Measurements from ENCODE around the gene PLA2G12A.

The PLA2G12A gene
- total RNA-seq = 7.8 to 14.5 (median 10.3) reads per million in 3 donors

DNA sequence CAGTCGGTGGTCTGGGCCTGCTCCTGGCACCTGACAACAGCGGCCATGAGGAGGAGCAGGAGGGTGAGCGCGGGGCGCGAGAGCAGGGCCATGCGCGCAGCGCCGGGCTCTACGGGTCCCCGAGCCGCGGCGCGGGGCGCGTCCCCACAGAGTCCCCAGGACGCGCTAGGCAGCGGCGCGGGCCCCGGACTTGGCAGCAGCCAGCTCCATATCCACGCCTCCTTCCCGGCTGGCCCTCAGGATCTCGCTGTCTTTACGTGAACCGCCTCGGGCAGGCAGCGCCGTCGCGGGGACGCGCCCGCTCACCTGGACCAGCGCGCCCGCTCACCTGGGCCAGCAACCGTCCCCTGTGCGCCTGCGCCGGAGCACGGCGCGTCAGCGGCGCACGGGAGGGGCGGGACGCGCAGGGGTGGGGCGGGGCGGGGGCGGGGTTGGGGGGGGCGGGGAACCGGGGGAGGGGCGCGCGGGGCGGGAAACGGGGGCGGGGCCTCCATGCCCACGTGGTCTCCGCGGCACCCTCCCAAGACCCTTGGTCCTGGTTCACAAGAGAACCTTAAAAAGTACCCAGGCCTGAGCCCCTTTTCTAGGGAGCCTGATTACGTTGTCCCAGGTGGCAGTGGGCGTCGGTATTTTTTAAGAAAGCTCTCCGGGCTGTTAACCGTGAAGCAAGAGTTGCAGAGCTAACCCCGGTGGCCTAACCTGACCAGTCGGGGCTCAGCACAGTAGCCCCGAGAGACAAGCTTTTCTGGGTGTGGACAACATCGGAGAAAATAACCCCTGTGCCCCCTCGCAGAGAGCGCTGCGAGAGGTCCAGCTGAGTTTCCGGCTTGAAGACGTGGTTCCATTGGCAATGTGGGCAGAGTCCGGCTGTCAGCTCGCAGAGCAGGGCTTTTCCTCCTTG lies at the start of gene PLA2G12A:
PLA2G12A (minus strand) TSS at position 353 of the 901 bp plus-strand sequence; CDS start at position 92, 261 bp downstream.
- peak within 1 kb of the TSS; percentile 63 for H3K27ac ChIP-seq (ENCODE audit: insufficient read depth, low read length, poor library complexity, severe bottlenecking)
- no peaks in the 10 kb centered on the region for H3K9me3 ChIP-seq (ENCODE audit: control insufficient read depth, low read length)

DNA sequence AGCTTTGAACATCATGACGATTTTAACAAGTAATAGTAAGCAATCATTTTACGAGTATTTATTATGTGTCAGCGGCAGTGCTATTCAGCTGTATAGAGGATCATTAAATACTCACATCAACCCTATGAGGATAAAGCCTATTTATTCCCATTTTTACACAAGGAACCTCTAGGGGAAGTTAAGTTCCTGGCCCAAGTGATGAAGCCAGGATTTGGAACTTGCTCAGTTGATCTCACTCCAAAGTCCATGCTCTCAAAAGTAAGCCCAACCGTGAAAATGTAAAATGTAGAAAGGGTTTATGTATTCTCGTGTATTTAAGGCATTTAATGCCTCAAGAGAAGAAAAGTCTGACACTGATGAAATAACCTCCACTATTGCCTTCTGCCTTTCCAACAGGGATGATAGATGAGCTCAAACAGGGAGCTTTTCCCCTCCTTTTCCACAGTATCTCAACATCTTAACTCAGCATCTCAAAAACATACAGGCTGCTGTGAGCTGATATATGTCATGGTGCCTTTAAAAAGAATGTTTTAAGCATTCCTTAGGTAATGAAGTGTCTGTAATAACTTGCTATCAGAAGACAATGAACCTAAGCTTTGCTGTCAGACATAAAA lies 35.0 kb upstream of the PLA2G12A start:
- Histone ChIP-seq H3K27me3 (replicated peaks; ENCODE audit: control insufficient read depth, insufficient read depth, low read length, poor library complexity, severe bottlenecking) (no peaks in the 10 kb centered on the region), H3K4me1 (ENCODE audit: control insufficient read depth, insufficient read depth, low read length, poor library complexity, severe bottlenecking) (no peaks in the 10 kb centered on the region), H3K27ac (ENCODE audit: insufficient read depth, low read length, poor library complexity, severe bottlenecking) (no peak overlapping the region), H3K9me3 (ENCODE audit: control insufficient read depth, low read length) (no peaks in the 10 kb centered on the region), H3K4me3 (ENCODE audit: insufficient read depth, low read depth, low read length, poor library complexity, severe bottlenecking) (no peak overlapping the region), H3K36me3 (ENCODE audit: control insufficient read depth, insufficient read depth, low read length) (no peaks in the 10 kb centered on the region)
- no peak for DNase-seq

More for the DNA sequence above, at the start of gene PLA2G12A:
- Histone ChIP-seq H3K36me3 (ENCODE audit: control insufficient read depth, insufficient read depth, low read length) (no peaks in the 10 kb centered on the region), H3K27me3 (replicated peaks; ENCODE audit: control insufficient read depth, insufficient read depth, low read length, poor library complexity, severe bottlenecking) (no peaks in the 10 kb centered on the region), H3K4me3 (ENCODE audit: insufficient read depth, low read depth, low read length, poor library complexity, severe bottlenecking) (peak within 1 kb of the TSS; percentile 84), H3K4me1 (ENCODE audit: control insufficient read depth, insufficient read depth, low read length, poor library complexity, severe bottlenecking) (peaks cover 9% of the 10 kb centered on the region)
- DNase-seq = peak; percentile 71 to 78 (median 76)

DNA sequence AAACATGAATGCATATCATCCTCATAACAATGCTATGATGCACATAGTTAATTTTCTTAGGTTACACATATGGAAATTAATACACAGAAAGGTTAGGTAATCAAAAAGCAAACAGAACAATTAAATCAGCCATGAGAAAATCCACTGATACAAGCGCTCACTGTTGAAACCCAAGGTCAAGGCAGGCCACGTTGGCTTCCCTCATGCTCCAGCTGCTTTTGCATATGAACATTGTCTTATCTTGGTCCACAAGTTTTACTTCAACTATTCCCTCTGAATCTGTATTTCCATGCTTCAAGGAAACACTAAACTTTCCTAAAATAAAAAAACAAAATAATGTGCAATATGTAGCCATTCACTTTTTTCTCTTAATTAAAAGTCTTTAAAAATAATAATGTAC lies 34.5 kb upstream of the PLA2G12A start:
- Histone ChIP-seq H3K4me3 (ENCODE audit: insufficient read depth, low read depth, low read length, poor library complexity, severe bottlenecking) (no peak overlapping the region), H3K36me3 (ENCODE audit: control insufficient read depth, insufficient read depth, low read length) (no peaks in the 10 kb centered on the region), H3K27me3 (replicated peaks; ENCODE audit: control insufficient read depth, insufficient read depth, low read length, poor library complexity, severe bottlenecking) (no peaks in the 10 kb centered on the region), H3K27ac (ENCODE audit: insufficient read depth, low read length, poor library complexity, severe bottlenecking) (no peak overlapping the region), H3K9me3 (ENCODE audit: control insufficient read depth, low read length) (no peaks in the 10 kb centered on the region), H3K4me1 (ENCODE audit: control insufficient read depth, insufficient read depth, low read length, poor library complexity, severe bottlenecking) (no peaks in the 10 kb centered on the region)
- DNase-seq = no peak

DNA sequence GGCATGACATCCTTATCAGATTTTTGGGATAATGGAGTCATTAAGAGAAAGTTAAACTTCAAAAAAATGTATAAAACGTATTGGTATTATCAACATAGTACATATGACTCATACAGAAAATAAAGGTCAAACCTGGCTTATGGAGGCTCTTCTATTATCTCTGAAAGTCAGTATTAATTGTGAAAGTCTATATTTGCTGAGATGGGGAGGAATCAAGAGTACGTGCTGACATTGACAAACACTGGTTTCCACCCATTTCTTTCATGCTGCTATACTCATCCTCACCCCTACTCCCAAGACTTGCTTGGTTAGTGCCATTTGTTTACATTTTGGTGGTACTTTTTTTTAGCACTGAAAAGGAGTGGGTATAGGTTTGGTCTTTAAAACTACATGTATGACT lies 30.8 kb upstream of the PLA2G12A start:
- DNase-seq = no peak
- H3K27me3 ChIP-seq (replicated peaks; ENCODE audit: control insufficient read depth, insufficient read depth, low read length, poor library complexity, severe bottlenecking) = no peaks in the 10 kb centered on the region
- no peaks in the 10 kb centered on the region for H3K4me1 ChIP-seq (ENCODE audit: control insufficient read depth, insufficient read depth, low read length, poor library complexity, severe bottlenecking)
- no peaks in the 10 kb centered on the region for H3K9me3 ChIP-seq (ENCODE audit: control insufficient read depth, low read length)
- H3K36me3 ChIP-seq (ENCODE audit: control insufficient read depth, insufficient read depth, low read length) = no peaks in the 10 kb centered on the region
- H3K27ac ChIP-seq (ENCODE audit: insufficient read depth, low read length, poor library complexity, severe bottlenecking) = no peak overlapping the region
- no peak overlapping the region for H3K4me3 ChIP-seq (ENCODE audit: insufficient read depth, low read depth, low read length, poor library complexity, severe bottlenecking)

DNA sequence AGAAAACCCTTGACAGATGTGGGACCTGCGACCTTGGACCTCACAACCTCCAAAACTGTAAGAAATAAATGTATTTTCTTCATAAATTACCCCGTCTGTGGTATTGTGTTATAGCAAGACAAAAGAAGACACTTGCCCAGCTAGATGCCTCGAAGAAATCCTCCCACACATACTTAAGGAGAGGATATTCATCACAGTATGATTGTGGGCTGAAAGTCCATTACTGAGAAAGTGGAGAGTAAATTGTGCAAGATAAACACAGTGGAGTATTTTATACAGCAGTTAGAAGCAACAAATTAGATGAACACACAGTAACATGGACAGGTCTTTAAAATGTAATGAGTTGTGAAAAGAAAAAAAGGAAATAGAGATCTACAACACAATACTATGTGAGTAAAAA lies 25.8 kb upstream of the PLA2G12A start:
- no peaks in the 10 kb centered on the region for H3K27me3 ChIP-seq (replicated peaks; ENCODE audit: control insufficient read depth, insufficient read depth, low read length, poor library complexity, severe bottlenecking)
- H3K4me3 ChIP-seq (ENCODE audit: insufficient read depth, low read depth, low read length, poor library complexity, severe bottlenecking) = no peak overlapping the region
- H3K4me1 ChIP-seq (ENCODE audit: control insufficient read depth, insufficient read depth, low read length, poor library complexity, severe bottlenecking) = no peaks in the 10 kb centered on the region
- no peak for DNase-seq
- H3K36me3 ChIP-seq (ENCODE audit: control insufficient read depth, insufficient read depth, low read length) = no peaks in the 10 kb centered on the region
- no peaks in the 10 kb centered on the region for H3K9me3 ChIP-seq (ENCODE audit: control insufficient read depth, low read length)
- no peak overlapping the region for H3K27ac ChIP-seq (ENCODE audit: insufficient read depth, low read length, poor library complexity, severe bottlenecking)

DNA sequence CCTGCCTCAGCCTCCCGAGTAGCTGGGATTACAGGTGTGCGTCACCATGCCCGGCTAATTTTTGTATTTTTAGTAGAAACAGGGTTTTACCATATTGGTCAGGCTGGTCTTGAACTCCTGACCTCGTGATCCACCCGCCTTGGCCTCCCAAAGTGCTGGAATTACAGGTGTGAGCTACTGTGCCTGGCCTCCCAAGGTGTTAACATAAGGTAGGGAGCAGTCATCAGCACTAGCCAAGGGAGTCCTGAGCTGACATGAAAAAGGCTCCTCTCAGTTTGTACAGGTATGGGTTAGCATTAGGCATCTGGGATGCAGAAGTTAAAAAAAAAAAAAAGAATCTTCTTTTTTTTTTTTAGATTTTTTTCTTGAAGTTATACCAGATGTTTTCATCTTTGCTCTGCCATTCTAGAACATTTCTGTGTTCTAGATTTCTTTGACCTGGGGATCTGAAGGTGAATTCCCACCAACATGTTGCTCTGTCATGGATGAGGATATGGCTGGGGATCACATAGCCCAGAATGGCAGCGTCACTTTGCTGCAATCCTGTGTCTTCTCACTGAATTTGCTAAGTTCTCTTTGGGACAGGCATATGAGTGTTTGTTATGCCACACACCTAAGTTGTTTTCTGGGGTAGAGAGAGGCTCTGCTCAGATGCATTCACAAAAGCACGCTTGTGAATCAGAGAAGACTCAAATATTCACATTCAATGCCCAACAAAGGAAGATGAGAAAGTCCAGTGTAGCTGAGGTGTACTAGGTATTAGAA lies 24.4 kb upstream of the PLA2G12A start:
- H3K9me3 ChIP-seq (ENCODE audit: control insufficient read depth, low read length) = no peaks in the 10 kb centered on the region
- H3K27me3 ChIP-seq (replicated peaks; ENCODE audit: control insufficient read depth, insufficient read depth, low read length, poor library complexity, severe bottlenecking) = no peaks in the 10 kb centered on the region
- H3K4me3 ChIP-seq (ENCODE audit: insufficient read depth, low read depth, low read length, poor library complexity, severe bottlenecking) = no peak overlapping the region
- no peaks in the 10 kb centered on the region for H3K4me1 ChIP-seq (ENCODE audit: control insufficient read depth, insufficient read depth, low read length, poor library complexity, severe bottlenecking)
- no peak for DNase-seq
- H3K27ac ChIP-seq (ENCODE audit: insufficient read depth, low read length, poor library complexity, severe bottlenecking) = no peak overlapping the region
- H3K36me3 ChIP-seq (ENCODE audit: control insufficient read depth, insufficient read depth, low read length) = no peaks in the 10 kb centered on the region

DNA sequence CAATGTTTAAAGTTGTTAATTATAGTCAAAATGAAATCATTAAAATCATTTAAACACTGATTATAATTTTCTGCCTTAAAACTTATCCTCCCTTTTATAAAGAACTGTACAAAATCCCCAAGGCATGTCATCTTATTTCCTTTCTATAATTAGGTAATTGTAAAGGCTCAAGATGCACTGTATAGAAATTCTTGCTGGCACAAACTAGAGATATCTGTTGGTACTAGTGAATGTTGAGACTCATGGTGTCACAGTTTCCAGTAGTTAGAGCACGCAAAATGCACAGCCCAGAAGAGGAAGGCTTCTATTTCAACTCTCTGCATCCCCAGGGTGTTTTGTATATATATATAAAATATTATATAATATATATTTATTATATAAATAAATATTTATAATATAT lies 22.7 kb upstream of the PLA2G12A start:
- no peaks in the 10 kb centered on the region for H3K9me3 ChIP-seq (ENCODE audit: control insufficient read depth, low read length)
- no peaks in the 10 kb centered on the region for H3K4me1 ChIP-seq (ENCODE audit: control insufficient read depth, insufficient read depth, low read length, poor library complexity, severe bottlenecking)
- no peaks in the 10 kb centered on the region for H3K27me3 ChIP-seq (replicated peaks; ENCODE audit: control insufficient read depth, insufficient read depth, low read length, poor library complexity, severe bottlenecking)
- H3K4me3 ChIP-seq (ENCODE audit: insufficient read depth, low read depth, low read length, poor library complexity, severe bottlenecking) = no peak overlapping the region
- DNase-seq = no peak
- H3K27ac ChIP-seq (ENCODE audit: insufficient read depth, low read length, poor library complexity, severe bottlenecking) = no peak overlapping the region
- H3K36me3 ChIP-seq (ENCODE audit: control insufficient read depth, insufficient read depth, low read length) = no peaks in the 10 kb centered on the region

DNA sequence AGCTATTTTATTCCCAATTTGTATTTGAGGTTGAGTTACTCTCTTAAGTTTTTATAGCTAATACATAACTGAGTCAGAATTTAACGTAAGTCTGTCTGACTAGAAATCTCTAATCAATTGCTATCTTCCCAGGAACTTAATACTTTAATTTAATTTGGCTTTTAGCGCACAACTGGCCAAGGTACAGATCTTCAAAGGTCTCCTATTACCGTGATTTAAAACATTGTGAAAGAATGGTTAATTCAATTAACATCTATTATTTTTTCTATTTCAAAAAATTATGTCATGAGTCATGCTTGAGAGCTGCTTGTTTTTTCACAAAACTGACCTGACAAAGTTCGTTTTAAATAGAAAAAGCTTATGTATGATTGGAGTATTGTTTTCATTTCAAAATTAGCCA lies 22.0 kb upstream of the PLA2G12A start:
- no peaks in the 10 kb centered on the region for H3K9me3 ChIP-seq (ENCODE audit: control insufficient read depth, low read length)
- H3K36me3 ChIP-seq (ENCODE audit: control insufficient read depth, insufficient read depth, low read length) = no peaks in the 10 kb centered on the region
- no peaks in the 10 kb centered on the region for H3K27me3 ChIP-seq (replicated peaks; ENCODE audit: control insufficient read depth, insufficient read depth, low read length, poor library complexity, severe bottlenecking)
- DNase-seq = no peak
- no peaks in the 10 kb centered on the region for H3K4me1 ChIP-seq (ENCODE audit: control insufficient read depth, insufficient read depth, low read length, poor library complexity, severe bottlenecking)
- no peak overlapping the region for H3K27ac ChIP-seq (ENCODE audit: insufficient read depth, low read length, poor library complexity, severe bottlenecking)
- no peak overlapping the region for H3K4me3 ChIP-seq (ENCODE audit: insufficient read depth, low read depth, low read length, poor library complexity, severe bottlenecking)

DNA sequence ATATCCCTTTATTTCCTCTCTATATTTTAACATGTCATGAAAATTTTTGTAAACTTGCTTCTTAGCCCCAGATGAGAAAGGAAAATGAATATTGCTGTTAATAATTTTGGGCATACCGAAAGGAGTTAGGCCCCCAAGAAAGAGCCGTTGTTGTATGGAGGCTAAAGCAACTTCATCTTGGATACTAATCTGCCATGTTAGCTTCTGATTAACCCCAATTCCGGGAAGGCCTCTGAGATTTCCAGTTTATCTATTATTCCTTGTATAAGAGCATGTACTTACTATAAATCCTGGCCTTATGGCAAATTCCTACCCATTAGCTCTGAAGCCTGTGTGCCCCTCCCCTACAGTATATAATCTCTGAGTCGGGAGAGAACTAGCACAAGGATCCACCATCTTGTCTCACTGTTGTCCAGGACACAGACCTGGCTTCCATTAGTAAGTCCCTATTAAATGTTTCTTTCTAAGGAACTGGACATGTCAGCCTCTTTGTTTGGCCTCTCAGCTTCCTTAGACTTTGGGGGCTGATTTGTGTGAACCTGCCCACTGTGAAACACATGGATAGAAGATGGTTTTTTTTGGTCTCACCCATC lies 20.9 kb upstream of the PLA2G12A start:
- Histone ChIP-seq H3K9me3 (ENCODE audit: control insufficient read depth, low read length) (no peaks in the 10 kb centered on the region), H3K27ac (ENCODE audit: insufficient read depth, low read length, poor library complexity, severe bottlenecking) (no peak overlapping the region), H3K4me1 (ENCODE audit: control insufficient read depth, insufficient read depth, low read length, poor library complexity, severe bottlenecking) (no peaks in the 10 kb centered on the region), H3K4me3 (ENCODE audit: insufficient read depth, low read depth, low read length, poor library complexity, severe bottlenecking) (no peak overlapping the region), H3K36me3 (ENCODE audit: control insufficient read depth, insufficient read depth, low read length) (no peaks in the 10 kb centered on the region), H3K27me3 (replicated peaks; ENCODE audit: control insufficient read depth, insufficient read depth, low read length, poor library complexity, severe bottlenecking) (no peaks in the 10 kb centered on the region)
- DNase-seq = no peak
